ENCODE measurements around the gene ZBTB7C. TPM values are rescaled to one million over a fixed set of nuclear protein-coding genes. Genes with fewer than 3 reads are reported as not detected.

ZBTB7C gene
- total RNA-seq, 2 experiments from 2014 or later, result 0.04 to 0.06 TPM

DNA sequence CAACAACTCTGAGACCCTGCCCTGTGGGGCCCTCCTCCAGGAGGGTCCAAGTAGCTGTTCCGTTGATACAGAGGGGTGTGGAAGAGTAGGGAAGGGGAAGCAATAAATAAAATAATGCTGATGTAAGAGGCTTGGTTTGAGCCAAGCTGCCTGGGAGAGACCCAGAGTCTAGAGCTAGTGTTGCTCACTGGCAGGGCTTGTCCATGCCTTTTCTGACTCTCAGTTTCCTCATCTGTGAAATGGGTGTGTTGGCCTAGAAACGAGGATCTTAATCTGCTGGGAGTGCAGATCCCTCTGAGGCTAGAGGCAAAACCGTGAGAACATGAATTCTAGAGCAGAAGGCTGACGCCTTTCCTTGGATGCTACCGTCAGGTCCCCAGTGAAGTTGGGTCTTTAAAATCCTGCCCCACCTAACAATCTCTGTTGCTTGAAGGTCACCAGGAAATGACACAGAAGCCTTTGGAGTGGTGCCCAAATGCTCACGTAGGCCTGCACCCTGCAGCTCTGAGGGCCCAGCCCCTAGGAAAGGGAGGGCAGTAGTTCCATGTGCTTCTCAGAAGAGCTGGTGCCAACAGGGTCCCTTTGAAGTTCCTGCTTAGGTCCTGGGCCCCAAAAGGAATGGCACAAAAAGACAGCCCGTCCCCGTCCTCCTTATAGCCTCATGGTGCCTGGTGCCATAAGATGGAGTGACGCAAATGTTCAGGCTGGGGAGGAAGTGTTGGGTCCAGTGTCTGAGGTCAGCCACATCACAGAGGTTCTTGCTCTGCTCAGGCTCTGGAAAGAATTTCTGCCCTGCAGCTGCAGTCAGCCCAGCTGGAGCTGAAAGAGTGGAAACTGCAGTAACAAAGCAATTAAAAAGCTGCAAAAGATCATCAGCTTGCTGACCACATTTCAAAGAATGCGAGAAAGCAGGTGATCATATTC is 405.5 kb downstream of the ZBTB7C start:
- ChIA-PET CTCF (interaction anchor here (0.9 kb wide), 1 partner anchor 257 kb away, joined by 3 read pairs; no protein-coding TSS in a partner anchor), POLR2A (no interaction called here)

DNA sequence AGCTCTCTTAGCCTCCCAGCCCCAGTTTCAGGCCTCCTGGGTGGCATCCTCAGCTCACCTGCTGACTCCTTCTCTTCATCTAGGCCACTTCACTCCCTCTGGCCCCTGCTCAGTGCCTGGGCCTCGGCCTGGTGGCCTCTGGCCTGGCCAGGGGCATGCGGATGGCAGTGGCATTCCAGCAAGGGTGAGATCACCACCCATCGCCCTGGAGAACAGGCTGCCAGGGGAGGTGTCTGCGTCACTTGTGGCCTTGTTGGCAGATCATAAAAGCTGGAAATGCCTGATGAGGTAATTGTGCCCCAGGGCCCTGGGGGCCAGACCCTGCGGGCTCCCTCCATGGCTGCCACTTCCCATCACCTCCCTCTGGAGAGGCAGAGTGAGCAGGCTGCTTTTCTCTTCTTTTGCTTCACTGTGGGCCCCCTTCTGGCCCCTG is 406.2 kb downstream of the ZBTB7C start:
- ChIA-PET POLR2A (no interaction called here), CTCF (interaction anchor here (0.9 kb wide), 1 partner anchor 256 kb away, joined by 3 read pairs; no protein-coding TSS in a partner anchor)

DNA sequence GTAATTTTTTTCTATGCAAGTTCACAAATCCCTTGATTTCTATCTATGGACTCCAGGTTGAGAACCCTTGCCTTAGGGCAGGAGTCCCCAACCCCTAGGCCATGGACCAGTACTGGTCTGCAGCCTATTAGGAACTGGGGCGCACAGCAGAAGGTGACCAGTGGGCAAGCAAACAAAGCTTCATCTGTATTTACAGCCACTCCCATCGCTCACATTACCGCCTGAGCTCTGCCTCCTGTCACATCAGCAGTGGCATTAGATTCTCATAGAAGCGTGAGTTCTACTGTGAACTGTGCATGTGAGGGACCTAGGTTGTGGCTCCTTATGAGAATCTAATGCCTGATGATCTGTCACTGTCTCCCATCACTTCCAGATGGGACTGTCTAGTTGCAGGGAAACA is 408.5 kb downstream of the ZBTB7C start:
- ChIA-PET CTCF (interaction anchor here (0.6 to 1.4 kb wide), 3 partner anchors 30 to 228 kb away, joined by 3 read pairs; no protein-coding TSS in a partner anchor), POLR2A (no interaction called here)

DNA sequence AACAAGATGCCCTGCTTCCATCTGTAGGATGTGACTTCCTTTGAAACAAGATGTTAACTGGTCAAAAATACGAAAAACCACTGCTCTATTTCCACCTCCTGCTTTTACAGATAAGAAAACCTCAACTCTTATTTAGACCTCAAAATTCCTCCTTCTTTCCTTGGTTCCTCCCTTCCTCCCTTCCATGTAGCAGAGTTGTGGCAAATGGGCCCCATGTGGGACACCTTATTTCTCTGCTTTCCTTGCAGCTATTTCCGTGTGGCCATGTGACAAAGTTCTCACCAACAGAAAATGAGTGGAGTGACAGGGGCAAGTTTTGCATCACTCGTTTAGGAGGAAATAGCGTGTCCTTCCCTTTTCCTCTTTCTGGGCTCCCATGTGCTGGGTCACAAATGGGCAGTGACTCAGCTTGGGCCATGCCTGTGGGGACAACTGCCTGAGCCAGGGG is 409.4 kb downstream of the ZBTB7C start:
- POLR2A ChIA-PET, result no interaction called here
- CTCF ChIA-PET, result interaction anchor here (0.6 kb wide), 1 partner anchor 45 kb away, joined by 3 read pairs; no protein-coding TSS in a partner anchor

DNA sequence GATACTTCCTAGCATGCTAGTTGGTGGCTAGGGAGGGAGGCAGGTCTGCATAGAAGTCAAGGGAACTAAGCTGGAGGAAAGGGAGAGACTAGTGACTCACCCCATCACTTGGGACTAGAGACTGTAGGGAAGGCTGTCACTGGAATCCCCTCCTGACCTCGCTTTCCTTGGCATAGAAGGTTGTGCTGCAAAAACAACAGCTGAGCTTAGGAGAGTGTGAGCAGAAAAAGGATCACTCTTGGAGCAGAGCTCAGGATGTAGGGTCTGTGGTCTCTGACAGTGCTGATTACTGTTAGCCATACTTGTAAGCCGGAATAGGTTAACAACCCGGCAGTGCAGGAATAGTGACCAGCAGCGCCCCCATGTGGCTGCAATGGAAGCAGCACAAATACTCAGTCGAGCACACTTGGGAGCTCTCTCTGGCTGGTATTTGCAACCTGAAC is 411.8 kb downstream of the ZBTB7C start:
- ChIA-PET POLR2A (no interaction called here), CTCF (interaction anchor here (0.6 to 1.4 kb wide), 6 partner anchors 11 to 229 kb away, joined by 3 to 6 read pairs (median 4); no protein-coding TSS in a partner anchor)

DNA sequence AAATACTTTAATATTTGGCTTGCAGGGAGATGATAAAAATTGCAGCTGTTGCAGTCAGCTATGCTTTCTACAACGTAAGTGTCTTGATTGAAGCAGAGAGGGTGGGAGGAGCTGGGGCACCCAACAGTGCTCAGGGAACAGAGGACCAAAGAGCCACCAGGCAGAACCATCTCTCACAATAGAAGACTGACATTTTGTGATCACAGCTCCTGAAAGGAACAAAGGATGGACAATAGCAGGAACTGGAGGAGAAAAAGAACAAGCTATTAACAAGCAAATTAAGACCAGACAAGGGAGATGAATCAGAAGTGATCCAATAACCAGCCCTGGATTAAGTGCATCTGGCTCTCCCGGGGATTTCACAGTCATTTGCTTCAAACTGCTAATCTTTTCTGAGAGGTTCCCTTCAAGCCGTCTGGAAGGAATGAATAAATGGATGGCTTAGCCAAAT is 413.1 kb downstream of the ZBTB7C start:
- POLR2A ChIA-PET, result no interaction called here

DNA sequence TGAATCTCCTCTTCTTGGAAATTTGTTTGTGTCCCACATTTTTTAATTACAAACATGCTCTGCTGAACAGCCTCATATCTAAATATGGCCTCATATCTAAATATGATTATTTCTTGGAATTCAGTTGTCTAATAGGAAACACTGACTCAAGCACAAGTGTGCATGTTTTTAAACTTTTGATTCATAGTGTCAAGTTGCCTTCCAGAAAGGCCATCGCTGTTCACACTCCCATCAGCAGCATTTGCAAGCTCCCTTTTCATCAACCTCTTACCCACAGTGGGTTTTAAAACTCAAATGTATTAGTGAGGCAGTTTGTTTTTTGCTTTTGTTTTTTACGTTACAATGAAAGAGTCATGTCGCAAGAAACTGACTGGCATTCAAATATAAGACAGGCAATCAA is 413.5 kb downstream of the ZBTB7C start:
- CTCF ChIA-PET, result no interaction called here

More for the DNA sequence above, 413.1 kb downstream of the ZBTB7C start:
- CTCF ChIA-PET, result no interaction called here

DNA sequence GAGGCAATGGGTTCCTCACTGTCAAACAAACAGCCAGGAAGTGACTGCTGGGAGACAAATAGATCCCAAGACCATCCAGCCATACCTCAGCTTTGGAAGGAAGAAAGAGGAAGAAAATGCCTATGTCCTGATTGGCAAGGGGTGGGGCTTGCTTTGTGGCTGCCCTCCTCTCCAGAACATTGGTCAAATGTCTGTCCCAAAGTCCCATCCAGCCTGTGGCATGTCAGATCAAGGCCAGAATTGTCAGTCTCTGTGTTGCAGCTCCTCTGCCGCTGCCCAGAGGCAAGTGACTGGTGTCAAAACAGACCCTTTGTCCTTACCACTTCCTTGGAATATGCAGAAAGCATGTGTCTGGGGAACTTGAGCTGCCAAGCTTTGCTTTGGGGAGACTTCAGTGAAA is 415.8 kb downstream of the ZBTB7C start:
- CTCF ChIA-PET, result no interaction called here
- POLR2A ChIA-PET, result no interaction called here

More for the DNA sequence above, 413.5 kb downstream of the ZBTB7C start:
- POLR2A ChIA-PET, result no interaction called here

DNA sequence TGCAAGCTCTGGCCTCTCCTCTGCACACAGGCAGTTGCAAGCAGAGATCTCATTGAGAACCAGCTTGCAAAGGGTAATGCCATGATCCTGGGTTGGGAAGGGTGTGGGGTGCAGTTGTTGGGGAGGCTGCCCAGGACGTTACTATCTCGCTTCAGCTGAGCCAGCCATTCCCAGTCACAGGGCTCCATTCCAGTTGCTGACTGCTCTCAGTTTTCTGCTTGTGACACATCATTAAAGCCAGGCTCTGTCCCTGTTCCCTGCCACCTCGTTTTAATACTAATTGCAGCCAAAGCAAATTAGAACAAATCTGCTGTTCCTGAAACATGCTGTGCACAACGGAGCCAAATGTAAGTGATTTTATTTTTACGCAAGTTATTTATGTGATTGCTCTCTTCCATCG is 416.2 kb downstream of the ZBTB7C start:
- ChIA-PET CTCF (no interaction called here), POLR2A (no interaction called here)

DNA sequence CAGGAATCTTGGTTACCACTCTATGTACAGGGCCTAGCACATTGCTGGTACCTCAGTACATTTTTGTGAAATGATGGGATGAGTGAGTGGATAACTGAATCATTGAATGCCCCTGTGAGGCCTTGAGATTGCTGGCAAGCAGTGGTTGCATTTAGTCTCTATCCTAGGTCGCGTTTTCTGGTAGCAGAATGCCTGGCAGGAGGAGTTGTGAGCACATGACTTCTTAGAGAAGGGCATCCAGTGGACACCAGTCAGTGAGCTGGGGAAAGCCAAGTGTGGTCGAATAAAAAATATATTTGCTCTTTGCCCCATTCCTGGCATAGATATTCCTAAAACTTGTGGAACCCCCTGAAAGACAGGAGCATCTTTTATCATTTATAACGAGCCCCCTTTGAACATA is 416.9 kb downstream of the ZBTB7C start:
- ChIA-PET CTCF (no interaction called here), POLR2A (no interaction called here)

DNA sequence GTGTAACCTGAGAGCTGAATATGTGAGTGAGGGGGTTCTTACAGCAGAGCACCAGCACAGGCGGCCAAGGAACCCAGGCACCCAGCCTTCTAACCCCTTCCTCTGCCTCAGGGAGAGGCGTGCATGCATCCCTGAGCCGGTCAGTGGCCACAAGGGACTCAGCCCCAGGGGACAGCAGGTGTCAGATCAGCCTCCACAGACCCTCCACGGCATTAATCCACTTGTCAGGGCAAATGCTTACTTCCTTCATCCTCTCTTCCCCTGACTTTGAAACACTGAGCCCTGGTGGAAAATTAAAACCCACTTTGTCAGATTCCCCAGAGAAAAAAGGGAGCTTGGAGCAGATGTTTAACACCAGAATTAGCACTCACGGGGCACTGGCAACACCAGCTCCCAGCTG is 418.2 kb downstream of the ZBTB7C start:
- POLR2A ChIA-PET, result no interaction called here
- CTCF ChIA-PET, result interaction anchor here (0.6 to 1.4 kb wide), 2 partner anchors 8 to 79 kb away, joined by 3 read pairs; no protein-coding TSS in a partner anchor

DNA sequence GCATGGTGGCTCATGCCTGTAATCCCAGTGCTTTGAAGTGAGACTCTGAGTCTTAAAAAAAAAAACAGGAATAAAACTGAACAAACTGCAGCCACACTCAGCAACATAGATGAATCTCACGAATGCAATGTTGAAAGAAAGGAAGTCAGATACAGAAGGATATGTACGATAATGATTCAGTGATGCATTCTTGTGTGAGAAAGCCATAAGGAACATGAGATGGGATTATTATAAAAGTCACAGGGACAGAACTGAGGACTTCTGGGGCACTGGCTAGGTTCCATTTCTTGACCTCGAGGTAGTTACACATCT is 421.8 kb downstream of the ZBTB7C start:
- ChIA-PET CTCF (interaction anchor here (0.9 kb wide), 1 partner anchor 239 kb away, joined by 3 read pairs; no protein-coding TSS in a partner anchor), POLR2A (no interaction called here)

DNA sequence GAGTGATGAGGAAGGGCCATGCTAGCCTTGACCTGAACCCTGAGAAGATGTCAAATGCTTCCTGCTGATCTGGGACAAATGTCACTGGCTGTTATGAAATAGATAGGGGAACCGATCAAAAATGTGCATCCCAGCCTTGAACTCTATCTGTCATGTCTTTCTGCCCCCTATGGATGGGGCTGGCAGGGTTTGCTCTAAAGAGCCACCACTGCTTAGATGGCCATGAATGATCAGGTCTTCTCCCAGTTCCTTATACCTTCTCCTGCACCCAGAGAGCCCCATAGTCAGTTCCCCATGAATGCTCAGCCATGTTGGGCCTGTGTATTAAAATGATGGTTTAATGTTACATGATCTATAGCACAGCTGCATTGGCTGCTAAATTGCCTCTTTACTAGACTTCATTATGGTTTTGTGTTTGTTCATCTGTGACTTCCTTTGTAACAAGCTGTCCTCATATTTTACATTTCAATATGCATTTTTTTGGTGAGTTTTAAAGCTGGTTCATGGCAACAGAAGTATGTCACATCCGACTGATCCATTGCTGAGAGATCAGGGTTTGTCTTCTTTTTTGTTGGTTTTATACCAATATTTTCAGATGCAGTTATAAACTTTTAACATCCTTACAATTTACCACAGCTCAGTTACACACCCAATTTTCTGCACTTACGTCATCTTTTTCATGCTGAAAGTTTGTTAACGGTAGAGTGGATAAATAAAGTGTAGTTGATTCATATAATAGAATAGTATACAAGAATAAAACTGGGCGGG is 422.4 kb downstream of the ZBTB7C start:
- ChIA-PET CTCF (interaction anchor here (0.6 to 0.9 kb wide), 3 partner anchors 43 to 239 kb away, joined by 3 to 4 read pairs (median 3); no protein-coding TSS in a partner anchor), POLR2A (no interaction called here)

DNA sequence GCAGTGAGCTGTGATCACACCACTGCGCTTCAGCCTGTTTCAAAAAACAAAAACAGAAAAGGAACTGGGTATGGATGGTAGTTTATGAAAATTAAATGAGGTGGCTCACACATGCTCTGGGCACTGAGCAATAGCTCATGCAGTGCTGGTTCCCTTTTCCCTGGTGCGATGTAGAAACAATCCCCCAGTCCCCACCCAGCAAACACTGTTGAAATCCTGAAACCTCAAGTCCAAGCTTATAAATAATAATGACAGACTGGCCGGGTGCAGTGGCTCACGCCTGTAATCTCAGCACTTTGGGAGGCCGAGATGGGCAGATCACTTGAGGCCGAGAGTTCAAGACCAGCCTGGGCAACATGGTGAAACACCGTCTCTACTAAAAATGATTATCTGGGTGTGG is 423.3 kb downstream of the ZBTB7C start:
- CTCF ChIA-PET, result interaction anchor here (0.7 kb wide), 1 partner anchor 170 kb away, joined by 4 read pairs; no protein-coding TSS in a partner anchor

DNA sequence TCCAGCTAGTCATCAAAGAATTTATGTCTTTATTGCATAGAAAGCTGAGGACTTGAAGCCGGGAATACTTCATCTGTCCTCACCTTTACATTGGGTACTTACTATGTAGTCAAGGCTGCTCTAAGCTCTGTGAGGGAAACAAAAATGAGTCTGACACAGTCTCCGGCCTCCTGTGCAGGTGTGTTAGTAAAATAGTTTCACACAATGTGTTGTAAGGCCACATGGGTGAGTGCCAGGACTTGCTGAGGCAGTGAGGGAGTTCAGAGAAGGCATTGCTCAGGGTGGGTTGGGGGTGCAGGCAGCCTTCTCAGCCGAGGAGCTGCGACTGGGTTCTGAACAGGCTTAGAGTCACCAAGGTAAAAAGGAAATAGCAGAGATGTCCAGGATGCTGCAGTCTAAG is 424.2 kb downstream of the ZBTB7C start:
- POLR2A ChIA-PET, result no interaction called here
- CTCF ChIA-PET, result no interaction called here

More for the DNA sequence above, 423.3 kb downstream of the ZBTB7C start:
- POLR2A ChIA-PET, result no interaction called here

DNA sequence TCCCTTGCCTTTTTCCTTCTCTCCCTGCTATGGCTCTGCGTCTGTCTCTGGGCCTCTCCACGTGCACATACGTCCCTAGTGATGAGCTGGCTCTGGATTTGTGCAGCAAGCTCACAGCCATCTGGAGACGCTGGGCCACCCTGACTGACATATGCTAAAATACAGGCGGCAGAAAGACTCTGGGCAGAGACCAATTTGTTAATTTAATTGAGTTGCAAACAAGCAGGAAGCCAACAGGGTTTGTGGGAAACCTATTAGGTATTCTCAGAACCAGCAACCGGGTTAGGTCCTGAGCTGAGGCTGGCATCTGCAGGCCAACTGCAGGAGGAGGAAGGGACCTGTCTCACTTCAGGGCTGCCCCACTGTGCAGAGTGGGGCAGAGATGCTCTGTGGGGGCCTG is 425.2 kb downstream of the ZBTB7C start:
- ChIA-PET CTCF (no interaction called here), POLR2A (no interaction called here)

DNA sequence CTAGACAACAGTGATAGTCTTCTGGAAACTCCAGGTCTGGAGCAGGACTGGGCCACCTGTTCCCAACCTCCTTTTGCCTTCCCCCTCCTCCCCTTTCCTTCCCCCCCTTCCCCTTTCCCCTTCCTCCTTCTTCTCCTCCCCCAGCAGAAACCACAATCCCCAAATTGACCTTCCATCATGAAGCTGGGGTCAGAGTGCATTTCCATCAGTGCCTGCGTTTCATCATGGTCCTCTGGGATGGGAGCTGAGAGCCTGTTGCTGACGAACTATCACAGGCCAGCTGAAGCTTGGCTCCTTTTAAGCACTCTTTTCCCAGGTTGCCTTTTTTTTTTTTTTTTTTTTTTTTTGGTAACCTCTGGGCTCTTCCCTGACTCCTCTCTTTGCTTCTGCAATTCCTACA is 426.1 kb downstream of the ZBTB7C start:
- CTCF ChIA-PET, result interaction anchor here (0.6 kb wide), 2 partner anchors 15 to 95 kb away, joined by 3 to 4 read pairs; no protein-coding TSS in a partner anchor

DNA sequence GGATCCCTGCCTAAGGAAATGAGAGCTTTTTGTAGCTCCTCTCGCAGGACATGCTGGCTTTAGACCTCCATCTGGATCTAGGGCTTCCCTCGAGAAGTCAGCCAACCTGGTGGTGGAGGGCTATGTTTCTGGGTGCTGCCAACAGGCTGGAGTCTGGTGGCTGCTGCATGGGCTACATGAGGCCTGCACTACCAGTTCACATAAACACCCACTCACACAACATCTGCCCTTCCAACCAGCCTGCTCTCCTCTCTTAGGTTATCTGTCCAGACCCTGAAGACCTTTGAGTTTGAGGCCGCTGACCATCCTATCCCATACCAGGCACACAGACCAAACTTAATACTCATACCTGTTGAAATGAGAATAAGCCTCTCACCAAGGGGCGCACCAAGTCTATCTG is 427.4 kb downstream of the ZBTB7C start:
- CTCF ChIA-PET, result no interaction called here
- POLR2A ChIA-PET, result no interaction called here

More for the DNA sequence above, 426.1 kb downstream of the ZBTB7C start:
- POLR2A ChIA-PET, result no interaction called here

DNA sequence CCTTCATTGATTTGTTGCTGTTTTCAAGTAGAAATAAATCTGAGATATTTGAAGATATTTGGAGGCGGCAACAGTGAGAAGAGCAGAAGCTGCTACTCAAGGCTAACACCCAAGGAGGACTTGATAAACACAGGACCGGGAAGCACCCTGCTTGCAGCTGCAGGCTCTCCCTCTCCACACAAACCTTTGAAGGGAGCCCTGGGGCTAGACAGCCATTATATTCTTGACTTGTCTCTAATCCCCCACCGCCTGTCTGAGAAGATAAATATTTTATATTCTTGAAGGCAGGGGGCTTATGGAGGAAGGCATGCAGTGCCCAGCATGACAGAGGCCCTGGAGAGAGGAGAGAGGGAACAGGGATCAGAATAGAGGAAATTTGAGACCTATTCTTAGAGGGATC is 427.9 kb downstream of the ZBTB7C start:
- CTCF ChIA-PET, result no interaction called here
- POLR2A ChIA-PET, result no interaction called here

DNA sequence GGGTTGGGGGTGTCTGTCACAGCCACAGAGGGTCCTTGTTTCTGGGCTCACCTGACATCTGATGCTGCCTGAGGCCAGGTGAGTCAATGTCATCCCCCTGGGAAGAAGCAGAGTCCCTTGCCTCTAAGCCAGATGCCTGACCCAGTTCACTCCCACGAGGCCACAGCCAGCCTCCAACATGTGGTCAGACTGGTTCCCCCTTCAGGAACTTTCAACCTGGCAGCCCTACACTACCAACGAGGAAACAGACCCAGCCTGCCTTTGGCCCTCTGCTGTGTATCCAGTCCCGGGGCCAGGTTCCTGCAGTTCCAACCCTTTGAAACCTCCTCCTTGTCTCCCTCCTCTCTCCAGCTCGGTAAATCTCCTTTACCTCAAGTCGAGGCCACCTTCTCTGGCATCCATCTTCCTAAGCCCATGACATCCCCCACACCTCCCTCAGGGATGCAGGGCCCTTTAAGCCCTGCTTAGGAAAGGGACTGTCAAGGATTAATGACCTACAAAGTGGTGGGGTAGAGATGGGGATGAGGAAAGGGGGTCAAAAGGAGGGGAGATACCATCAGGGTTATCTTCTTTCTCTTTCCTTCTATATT is 429.5 kb downstream of the ZBTB7C start:
- CTCF ChIA-PET, result no interaction called here

More for the DNA sequence above, 429.5 kb downstream of the ZBTB7C start:
- POLR2A ChIA-PET, result no interaction called here
